ENCODE results near the gene KCNN4. TPM values are rescaled to one million over a fixed set of nuclear protein-coding genes. Genes with fewer than 3 reads are reported as not detected.
A peak's percentile ranks its signal among the peaks of the same experiment; 100 is the strongest.

Gene KCNN4
- total RNA-seq, 2 donors from 2014 or later: not detected

- no peak overlapping the region for H3K9ac ChIP-seq (ENCODE audit: extremely low read depth, low read length, poor library complexity, severe bottlenecking)
- peaks cover 4% of the 10 kb centered on the region for H3K36me3 ChIP-seq (ENCODE audit: control insufficient read depth, insufficient read depth, low read length)
- no peaks in the 10 kb centered on the region for H3K4me1 ChIP-seq (ENCODE audit: control insufficient read depth, insufficient read depth, low read length)
- no peaks in the 10 kb centered on the region for H3K9me3 ChIP-seq (ENCODE audit: control insufficient read depth, low read length)
- H3K4me1 Mint-ChIP-seq: no peaks in the 10 kb centered on the region
- WGBS, 2 experiments (ENCODE audit: insufficient coverage in 1 of 2, insufficient read length in 1 of 2): 75 to 89% methylated on average over 2 to 8 of the region's 8 CpGs
- no peak overlapping the region for H3K4me3 Mint-ChIP-seq
- H3K4me3 ChIP-seq (ENCODE audit: low read length): no peak overlapping the region
- no peak overlapping the region for H3K27ac ChIP-seq (ENCODE audit: low read depth, low read length)
- peaks cover 3% of the 10 kb centered on the region for H3K27me3 Mint-ChIP-seq (ENCODE audit: insufficient read depth)
- no peak for DNase-seq
- H3K27ac Mint-ChIP-seq: no peak overlapping the region
- peaks cover 8% of the 10 kb centered on the region for H3K36me3 Mint-ChIP-seq (ENCODE audit: low read depth)
- H3K9me3 Mint-ChIP-seq: no peaks in the 10 kb centered on the region
- H3K27me3 ChIP-seq (ENCODE audit: control insufficient read depth, insufficient read depth, low read length, poor library complexity, severe bottlenecking): no peaks in the 10 kb centered on the region
- TF ChIP-seq CTCF (conservative IDR thresholded peaks at IDR 0.05): peak; percentile 68
These were observed 57.2 kb downstream of the KCNN4 start for GRCh38 chr19:43723588-43723987.

GRCh38 chr19:43721469-43722048 lies 59.2 kb downstream of the KCNN4 start:
- DNase-seq: no peak
- TF ChIP-seq CTCF (conservative IDR thresholded peaks at IDR 0.05): no peak
- Mint-ChIP-seq H3K36me3 (ENCODE audit: low read depth) (no peaks in the 10 kb centered on the region), H3K4me3 (no peak overlapping the region), H3K9me3 (no peaks in the 10 kb centered on the region), H3K27ac (no peak overlapping the region), H3K27me3 (ENCODE audit: insufficient read depth) (peaks cover 3% of the 10 kb centered on the region), H3K4me1 (no peaks in the 10 kb centered on the region)
- Histone ChIP-seq H3K27me3 (ENCODE audit: control insufficient read depth, insufficient read depth, low read length, poor library complexity, severe bottlenecking) (no peaks in the 10 kb centered on the region), H3K27ac (ENCODE audit: low read depth, low read length) (no peak overlapping the region), H3K4me1 (ENCODE audit: control insufficient read depth, insufficient read depth, low read length) (no peaks in the 10 kb centered on the region), H3K36me3 (ENCODE audit: control insufficient read depth, insufficient read depth, low read length) (no peaks in the 10 kb centered on the region), H3K9ac (ENCODE audit: extremely low read depth, low read length, poor library complexity, severe bottlenecking) (no peak overlapping the region), H3K9me3 (ENCODE audit: control insufficient read depth, low read length) (no peaks in the 10 kb centered on the region), H3K4me3 (ENCODE audit: low read length) (no peak overlapping the region)
- WGBS, 2 experiments (ENCODE audit: insufficient coverage in 1 of 2, insufficient read length in 1 of 2): 96 to 97% methylated on average over 5 of the region's 5 CpGs

- Mint-ChIP-seq H3K27ac (no peak overlapping the region), H3K27me3 (ENCODE audit: insufficient read depth) (peaks cover 3% of the 10 kb centered on the region), H3K9me3 (no peaks in the 10 kb centered on the region), H3K4me3 (no peak overlapping the region), H3K4me1 (no peaks in the 10 kb centered on the region), H3K36me3 (ENCODE audit: low read depth) (no peaks in the 10 kb centered on the region)
- no peak for TF ChIP-seq CTCF (conservative IDR thresholded peaks at IDR 0.05)
- H3K9ac ChIP-seq (ENCODE audit: extremely low read depth, low read length, poor library complexity, severe bottlenecking): no peak overlapping the region
- no peak overlapping the region for H3K4me3 ChIP-seq (ENCODE audit: low read length)
- H3K4me1 ChIP-seq (ENCODE audit: control insufficient read depth, insufficient read depth, low read length): no peaks in the 10 kb centered on the region
- WGBS, 2 experiments (ENCODE audit: insufficient coverage in 1 of 2, insufficient read length in 1 of 2): 92 to 93% methylated on average over 10 of the region's 10 CpGs
- H3K36me3 ChIP-seq (ENCODE audit: control insufficient read depth, insufficient read depth, low read length): no peaks in the 10 kb centered on the region
- H3K27ac ChIP-seq (ENCODE audit: low read depth, low read length): no peak overlapping the region
- no peaks in the 10 kb centered on the region for H3K27me3 ChIP-seq (ENCODE audit: control insufficient read depth, insufficient read depth, low read length, poor library complexity, severe bottlenecking)
- DNase-seq: no peak
- H3K9me3 ChIP-seq (ENCODE audit: control insufficient read depth, low read length): no peaks in the 10 kb centered on the region
These were observed 59.8 kb downstream of the KCNN4 start for GRCh38 chr19:43720936-43721335.
